CD14-positive monocyte (primary cell): Measurements from ENCODE around the gene ZNF138. TPM values are rescaled to one million over a fixed set of nuclear protein-coding genes. Genes with fewer than 3 reads are reported as not detected.

Source experiments
- DNase-seq, 3 donors: peaks; one replicate each; pipeline ENCODE4 v3.0.0-alpha.2; 2011 to 2022
- H2AFZ ChIP-seq: 2 replicates; pipeline ENCODE4 v1.6.0; 2012; ENCODE audit warnings: mild to moderate bottlenecking, low read depth, low read length, inconsistent platforms; ENCODE audit not compliant: insufficient read depth, poor library complexity, severe bottlenecking
- H3K27ac ChIP-seq, 2 donors: 1 replicate in 1 of 2; 2 replicates in 1 of 2; pipeline ENCODE4 v1.5.1; 2012 to 2013; ENCODE audit warnings: low read length in 2 of 2, control low read depth in 1 of 2, inconsistent platforms in 1 of 2, low read depth in 1 of 2, mild to moderate bottlenecking in 1 of 2
- H3K27me3 ChIP-seq, 2 donors: one replicate each; pipeline versions ENCODE4 v1.6.0 to v1.6.1; 2011 to 2013; ENCODE audit warnings: low read length in 2 of 2; ENCODE audit not compliant: control insufficient read depth in 2 of 2, insufficient read depth in 2 of 2
- H3K36me3 ChIP-seq, 2 donors: replicated peaks in 1 of 2; 1 replicate in 1 of 2; 2 replicates in 1 of 2; pipeline versions ENCODE4 v1.5.1 to v1.6.1; 2012 to 2013; ENCODE audit warnings: low read length in 2 of 2, control low read depth in 1 of 2, inconsistent platforms in 1 of 2, mild to moderate bottlenecking in 1 of 2; ENCODE audit not compliant: insufficient read depth in 2 of 2, control insufficient read depth in 1 of 2
- H3K4me1 ChIP-seq, 2 donors: 1 replicate in 1 of 2; 2 replicates in 1 of 2; pipeline versions ENCODE4 v1.5.1 to v1.6.1; 2012 to 2013; ENCODE audit warnings: low read length in 2 of 2, control low read depth in 1 of 2, inconsistent platforms in 1 of 2, mild to moderate bottlenecking in 1 of 2, moderate library complexity in 1 of 2; ENCODE audit not compliant: insufficient read depth in 2 of 2, control insufficient read depth in 1 of 2
- H3K4me2 ChIP-seq: replicated peaks from 2 replicates; pipeline ENCODE3; 2012; ENCODE audit warnings: low read length, moderate library complexity, mild to moderate bottlenecking; ENCODE audit not compliant: poor library complexity, severe bottlenecking; ENCODE audit errors: extremely low read depth
- H3K4me3 ChIP-seq, 3 experiments: fragments of 200-600 bp in 1 of 3; sonication (generic) in 1 of 3; replicated peaks in 1 of 3; 1 replicate in 2 of 3; 2 replicates in 1 of 3; pipeline ENCODE4 v1.5.1; 2011 to 2013; ENCODE audit warnings: low read length in 3 of 3, mild to moderate bottlenecking in 3 of 3, control low read depth in 2 of 3, low read depth in 2 of 3, inconsistent platforms in 1 of 3, moderate library complexity in 1 of 3
- H3K79me2 ChIP-seq: 2 replicates; pipeline ENCODE4 v1.6.0; 2012; ENCODE audit warnings: mild to moderate bottlenecking, control low read depth, inconsistent platforms, low read length, moderate library complexity; ENCODE audit not compliant: insufficient read depth
- H3K9ac ChIP-seq: 2 replicates; pipeline ENCODE4 v1.6.0; 2017; ENCODE audit warnings: low read length, mild to moderate bottlenecking; ENCODE audit not compliant: insufficient read depth, poor library complexity, severe bottlenecking
- H3K9me3 ChIP-seq, 2 donors: replicated peaks in 1 of 2; 1 replicate in 1 of 2; 2 replicates in 1 of 2; pipeline versions ENCODE4 v1.5.1 to v1.6.1; 2012 to 2013; ENCODE audit warnings: low read length in 2 of 2, control low read depth in 1 of 2; ENCODE audit not compliant: control insufficient read depth in 1 of 2, insufficient read depth in 1 of 2
- H4K20me1 ChIP-seq: 2 replicates; pipeline ENCODE4 v1.6.0; 2012; ENCODE audit warnings: mild to moderate bottlenecking, low read length, control low read depth, moderate library complexity; ENCODE audit not compliant: insufficient read depth
- H3K27ac Mint-ChIP-seq, 7 donors: one replicate each; pipeline ENCODE4 v1.8.0; 2020; ENCODE audit warnings: mild to moderate bottlenecking in 7 of 7, mixed read lengths in 7 of 7, moderate library complexity in 6 of 7, inconsistent platforms in 2 of 7
- H3K27me3 Mint-ChIP-seq, 3 donors: one replicate each; pipeline ENCODE4 v1.8.0; 2021 to 2022; ENCODE audit warnings: low read depth in 3 of 3, mild to moderate bottlenecking in 3 of 3, mixed read lengths in 3 of 3, moderate library complexity in 3 of 3, inconsistent platforms in 1 of 3
- H3K36me3 Mint-ChIP-seq, 2 donors: one replicate each; pipeline ENCODE4 v1.8.0; 2020; ENCODE audit warnings: mixed read lengths in 2 of 2, inconsistent platforms in 1 of 2, mild to moderate bottlenecking in 1 of 2
- H3K4me1 Mint-ChIP-seq: one replicate; pipeline ENCODE4 v1.8.0; 2020; ENCODE audit warnings: mild to moderate bottlenecking, mixed read lengths
- H3K4me3 Mint-ChIP-seq, 2 donors: one replicate each; pipeline ENCODE4 v1.8.0; 2020; ENCODE audit warnings: mild to moderate bottlenecking in 2 of 2, mixed read lengths in 2 of 2, moderate library complexity in 1 of 2
- H3K9me3 Mint-ChIP-seq, 7 donors: one replicate each; pipeline ENCODE4 v1.8.0; 2020 to 2022; ENCODE audit warnings: mixed read lengths in 7 of 7, mild to moderate bottlenecking in 6 of 7, moderate library complexity in 6 of 7, inconsistent platforms in 2 of 7
- CTCF ChIP-seq: fragments of 200-600 bp; IDR thresholded peaks from one replicate; pipeline ENCODE4 v1.8.0; 2022; ENCODE audit warnings: antibody characterized with exemption, mild to moderate bottlenecking
- WGBS: methylation state at CpG from one replicate; pipeline ENCODE4 v1.1.5; 2013; ENCODE audit warnings: missing lambda C conversion rate; ENCODE audit not compliant: insufficient coverage; 5-methylcytosine and 5-hydroxymethylcytosine counted together
- intact Hi-C, 2 donors: fragments of 100-400 bp; cut with micrococcal nuclease; formaldehyde crosslinking; loops; one replicate each; pipeline versions ENCODE4 v1.15.0 to v1.15.1; 2023
- polyA plus RNA-seq, 3 donors: library from polyadenylated mRNA; depleted of rRNA in 1 of 3; unstranded in 2 of 3; stranded (reverse) in 1 of 3; fragments of 300-500 nt in 2 of 3; fragments of >200 nt in 1 of 3; fragmentation: Illumina TruSeq in 2 of 3; gene quantifications; 1 replicate in 2 of 3; 2 replicates in 1 of 3; pipeline ENCODE4 v1.2.3, GENCODE V29; 2012 to 2021

Gene ZNF138
- polyA plus RNA-seq, 3 donors = 0.89 to 1.1 (median 1.1) TPM

GRCh38 chr7:64863969-64864368, 69.7 kb downstream of the ZNF138 start:
- intact Hi-C loops = no loop called here
- Mint-ChIP-seq H3K27me3 (peaks cover 0 to 2% (median 0%) of the 10 kb centered on the region in 3 donors), H3K27ac (no peak overlapping the region), H3K36me3 (no peaks in the 10 kb centered on the region), H3K4me1 (no peaks in the 10 kb centered on the region), H3K9me3 (peaks cover 27 to 51% (median 38%) of the 10 kb centered on the region in 7 donors), H3K4me3 (no peak overlapping the region)
- WGBS = 96% methylated on average over 7 of the region's 7 CpGs
- Histone ChIP-seq H2AFZ (no peak overlapping the region), H3K27me3 (no peaks in the 10 kb centered on the region), H3K4me3 (no peak overlapping the region), H4K20me1 (no peaks in the 10 kb centered on the region), H3K79me2 (no peaks in the 10 kb centered on the region), H3K9ac (no peak overlapping the region), H3K27ac (no peak overlapping the region), H3K9me3 (peaks cover 38% of the 10 kb centered on the region in 2 donors), H3K36me3 (no peaks in the 10 kb centered on the region), H3K4me1 (no peaks in the 10 kb centered on the region), H3K4me2 (no peak overlapping the region)
- no peak for DNase-seq
- no peak for TF ChIP-seq CTCF

GRCh38 chr7:64867863-64868440, 73.7 kb downstream of the ZNF138 start:
- intact Hi-C loops = no loop called here
- peaks cover 0 to 2% (median 2%) of the 10 kb centered on the region in 3 donors for H3K27me3 Mint-ChIP-seq
- H3K9me3 Mint-ChIP-seq = peaks cover 52 to 73% (median 66%) of the 10 kb centered on the region in 7 donors
- no peak overlapping the region for H3K27ac ChIP-seq
- no peak overlapping the region for H3K4me3 Mint-ChIP-seq
- no peak overlapping the region for H3K9ac ChIP-seq
- WGBS = 91% methylated on average over 17 of the region's 18 CpGs
- H3K9me3 ChIP-seq = peaks cover 71 to 75% of the 10 kb centered on the region in 2 donors
- H3K36me3 ChIP-seq = no peaks in the 10 kb centered on the region
- no peaks in the 10 kb centered on the region for H3K79me2 ChIP-seq
- H3K27me3 ChIP-seq = no peaks in the 10 kb centered on the region
- DNase-seq = no peak
- H3K4me1 ChIP-seq = no peaks in the 10 kb centered on the region
- no peaks in the 10 kb centered on the region for H3K36me3 Mint-ChIP-seq
- no peak overlapping the region for H3K4me3 ChIP-seq
- H3K27ac Mint-ChIP-seq = no peak overlapping the region
- H2AFZ ChIP-seq = no peak overlapping the region
- no peak for TF ChIP-seq CTCF
- no peak overlapping the region for H3K4me2 ChIP-seq
- no peaks in the 10 kb centered on the region for H4K20me1 ChIP-seq
- H3K4me1 Mint-ChIP-seq = no peaks in the 10 kb centered on the region
